GM12875 (cell line): ENCODE results near the gene SPATA33.

Source experiments
- H3K4me3 ChIP-seq: one replicate; pipeline ENCODE4 v1.5.1; 2011; ENCODE audit warnings: low read depth, low read length, control low read depth
- CTCF ChIP-seq: IDR thresholded peaks from 2 replicates; pipeline ENCODE4 v1.5.1; 2011; ENCODE audit warnings: low read depth, mild to moderate bottlenecking, control low read depth, inconsistent platforms, low read length, moderate library complexity, borderline replicate concordance; ENCODE audit not compliant: insufficient read depth

SPATA33 gene

DNA sequence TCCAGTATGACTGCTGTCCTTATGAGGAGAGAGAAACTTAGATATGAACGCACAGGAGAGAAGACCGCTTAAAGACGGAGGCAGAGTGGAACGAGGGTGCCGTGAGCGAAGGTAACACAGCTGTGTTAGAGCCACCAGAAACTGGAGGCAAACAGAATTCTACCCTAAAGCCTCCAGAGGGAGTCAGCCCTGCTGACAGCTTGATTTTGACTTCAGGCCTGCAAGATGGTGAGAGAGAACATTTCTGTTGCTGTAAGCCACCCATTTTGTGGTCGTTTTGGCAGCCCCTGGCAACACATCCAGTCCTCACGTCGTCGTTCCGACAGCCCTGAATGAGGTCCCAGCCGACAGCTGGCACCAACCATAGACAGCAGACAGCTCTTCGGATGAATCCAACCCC, 46.6 kb downstream of the SPATA33 start:
- TF ChIP-seq CTCF: no peak
- H3K4me3 ChIP-seq: no peak overlapping the region

DNA sequence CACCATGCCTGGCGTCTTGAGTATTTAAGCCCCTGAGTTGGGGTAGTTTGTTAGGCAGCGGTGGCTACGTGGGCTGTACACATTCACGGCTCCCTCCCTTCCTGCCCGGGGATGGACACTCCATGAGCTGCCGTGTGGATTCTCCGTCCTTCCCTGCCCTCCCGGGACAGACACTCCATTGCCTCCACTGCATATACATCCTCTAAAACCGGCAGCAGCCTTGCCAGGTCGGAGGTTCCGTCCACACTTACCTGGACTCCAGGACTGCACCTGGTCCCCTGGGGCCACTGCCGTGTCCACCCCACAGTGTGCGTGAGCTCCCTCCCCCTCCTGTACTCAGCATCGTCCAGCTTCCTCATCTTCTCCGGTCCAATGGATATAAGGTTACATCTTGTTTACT, 47.4 kb downstream of the SPATA33 start:
- H3K4me3 ChIP-seq: no peak overlapping the region
- no peak for TF ChIP-seq CTCF

GRCh38 chr16:89706518-89707260, 49.1 kb downstream of the SPATA33 start:
- TF ChIP-seq CTCF: no peak
- H3K4me3 ChIP-seq: no peak overlapping the region

- TF ChIP-seq CTCF: no peak
- H3K4me3 ChIP-seq: no peak overlapping the region
Observed at GRCh38 chr16:89707695-89708094, 50.1 kb downstream of the SPATA33 start.

GRCh38 chr16:89708481-89708931, 50.9 kb downstream of the SPATA33 start:
- TF ChIP-seq CTCF: no peak

GRCh38 chr16:89709166-89709565, 51.5 kb downstream of the SPATA33 start:
- TF ChIP-seq CTCF: no peak
- H3K4me3 ChIP-seq: no peak overlapping the region

More at GRCh38 chr16:89708481-89708931, 50.9 kb downstream of the SPATA33 start:
- H3K4me3 ChIP-seq: no peak overlapping the region

- no peak for TF ChIP-seq CTCF
Observed at GRCh38 chr16:89709716-89710432, 52.2 kb downstream of the SPATA33 start.

More at GRCh38 chr16:89709716-89710432, 52.2 kb downstream of the SPATA33 start:
- H3K4me3 ChIP-seq: no peak overlapping the region
